DOHH2 (cell line): ENCODE measurements around the gene IGF1R.

Source experiments
- EZH2phosphoT487 ChIP-seq: fragments of 200-600 bp; sonication (generic); IDR thresholded peaks from 2 replicates; pipeline ENCODE4 v1.6.1; 2017; ENCODE audit warnings: borderline replicate concordance, mild to moderate bottlenecking, antibody characterized with exemption, low read length, moderate library complexity, mixed read lengths
- TF ChIP-seq, protein P1 (sequence below): fragments of 200-600 bp; sonication (generic); IDR thresholded peaks from one replicate; pipeline ENCODE4 v1.5.1; 2014; ENCODE audit warnings: antibody characterized with exemption, mild to moderate bottlenecking, low read depth, low read length; ENCODE audit not compliant: poor library complexity, severe bottlenecking

DNA sequence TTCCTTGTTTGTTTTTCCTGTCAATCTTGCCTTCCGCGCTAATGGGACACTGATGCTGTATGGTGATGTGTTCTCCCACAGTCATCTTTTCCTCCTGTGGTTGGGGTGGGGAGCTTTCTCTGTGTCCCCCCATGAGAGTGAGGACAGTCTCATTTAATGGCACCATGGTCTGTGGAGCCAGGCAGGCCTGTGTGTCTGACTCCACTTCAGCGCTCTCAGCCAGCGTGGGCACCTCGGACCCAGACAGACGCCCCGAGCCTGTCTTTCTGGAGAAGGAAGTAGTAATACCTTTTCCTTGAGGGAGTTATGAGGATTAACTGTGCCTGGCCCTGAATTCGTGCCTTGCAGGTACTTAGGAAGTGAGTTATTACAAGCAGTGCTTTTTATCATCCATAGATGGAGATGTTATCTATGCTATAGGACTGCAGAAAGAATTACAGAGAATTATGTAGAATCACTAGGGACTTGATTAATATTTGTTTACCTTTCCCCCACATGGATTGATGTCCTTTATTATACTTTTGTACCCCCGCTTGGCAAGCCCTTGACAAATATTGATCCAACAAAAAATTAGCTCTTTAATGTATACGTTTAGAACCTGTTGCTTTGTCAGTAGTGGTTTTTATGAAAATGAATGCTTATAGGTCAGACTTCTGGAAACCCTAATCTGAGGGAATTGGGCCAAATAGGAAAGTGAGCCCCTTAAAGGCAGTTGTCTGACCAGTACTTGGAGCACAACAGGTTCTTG is 206.9 kb downstream of the IGF1R start:
- TF ChIP-seq, protein P1, sequence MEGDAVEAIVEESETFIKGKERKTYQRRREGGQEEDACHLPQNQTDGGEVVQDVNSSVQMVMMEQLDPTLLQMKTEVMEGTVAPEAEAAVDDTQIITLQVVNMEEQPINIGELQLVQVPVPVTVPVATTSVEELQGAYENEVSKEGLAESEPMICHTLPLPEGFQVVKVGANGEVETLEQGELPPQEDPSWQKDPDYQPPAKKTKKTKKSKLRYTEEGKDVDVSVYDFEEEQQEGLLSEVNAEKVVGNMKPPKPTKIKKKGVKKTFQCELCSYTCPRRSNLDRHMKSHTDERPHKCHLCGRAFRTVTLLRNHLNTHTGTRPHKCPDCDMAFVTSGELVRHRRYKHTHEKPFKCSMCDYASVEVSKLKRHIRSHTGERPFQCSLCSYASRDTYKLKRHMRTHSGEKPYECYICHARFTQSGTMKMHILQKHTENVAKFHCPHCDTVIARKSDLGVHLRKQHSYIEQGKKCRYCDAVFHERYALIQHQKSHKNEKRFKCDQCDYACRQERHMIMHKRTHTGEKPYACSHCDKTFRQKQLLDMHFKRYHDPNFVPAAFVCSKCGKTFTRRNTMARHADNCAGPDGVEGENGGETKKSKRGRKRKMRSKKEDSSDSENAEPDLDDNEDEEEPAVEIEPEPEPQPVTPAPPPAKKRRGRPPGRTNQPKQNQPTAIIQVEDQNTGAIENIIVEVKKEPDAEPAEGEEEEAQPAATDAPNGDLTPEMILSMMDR: no peak
- TF ChIP-seq EZH2phosphoT487: no peak
